SK-N-MC (cell line): ENCODE measurements around the gene RUNX1.

Experiments
- EZH2 ChIP-seq: fragments of 200-600 bp; sonication (generic); IDR thresholded peaks from one replicate; pipeline ENCODE4 v1.6.1; 2017; ENCODE audit warnings: antibody characterized with exemption
- POLR2AphosphoS5 ChIP-seq: IDR thresholded peaks from 2 replicates; pipeline ENCODE4 v1.6.1; 2012; ENCODE audit warnings: mild to moderate bottlenecking, low read depth, low read length, borderline replicate concordance

DNA sequence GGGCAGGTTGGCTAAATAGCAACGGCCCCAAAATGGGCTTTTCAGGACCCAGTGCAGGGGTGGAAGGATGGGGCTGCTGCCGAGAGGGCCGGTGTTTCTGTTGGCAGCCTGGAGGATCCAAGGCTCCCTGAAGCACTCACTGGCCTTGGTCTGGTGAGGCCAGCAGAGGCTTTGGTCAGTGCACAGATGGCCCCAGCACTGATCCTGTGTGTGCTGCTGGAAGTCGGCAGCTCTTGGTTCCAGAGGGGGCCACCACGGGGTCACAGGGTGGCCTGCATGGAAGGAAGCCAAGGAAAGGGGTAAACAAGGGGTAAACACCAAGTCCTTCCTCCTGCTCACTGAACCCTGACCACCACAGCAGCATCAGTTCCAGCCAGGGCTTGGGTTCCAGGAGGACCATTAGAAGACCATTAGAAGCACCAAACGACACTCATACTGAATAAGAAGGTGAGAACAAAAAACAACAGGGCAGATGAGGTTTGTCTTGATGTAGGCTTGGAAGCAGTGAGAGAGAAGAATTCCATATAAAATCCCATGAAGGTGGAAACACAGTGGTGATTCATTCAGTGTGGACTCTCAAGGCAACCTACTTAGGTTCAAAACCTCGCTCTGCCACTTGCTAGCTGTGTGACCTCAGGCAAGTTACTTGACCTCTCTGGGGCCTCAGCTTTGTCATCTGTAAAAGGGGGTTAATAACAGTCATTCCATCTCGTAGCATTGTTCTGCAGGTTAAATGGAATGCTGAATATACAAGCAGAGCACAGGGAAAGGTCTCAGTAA lies 184.5 kb downstream of the RUNX1 start:
- no peak for TF ChIP-seq EZH2
- TF ChIP-seq POLR2AphosphoS5: no peak
